HepG2 (cell line): ENCODE data around the gene NYAP1. TPM values are rescaled to one million over a fixed set of nuclear protein-coding genes. Genes with fewer than 3 reads are reported as not detected.

ENCODE experiments used
- ATF7-NPFF ChIP-seq: sonication (generic); formaldehyde crosslinking; IDR thresholded peaks from 2 replicates; pipeline ENCODE4 v1.8.1; 2023; ENCODE audit warnings: mild to moderate bottlenecking, low read depth, missing genetic modification reagents, moderate library complexity
- FOXC1 ChIP-seq: sonication (generic); formaldehyde crosslinking; IDR thresholded peaks from 2 replicates; pipeline ENCODE4 v1.8.0; 2022; ENCODE audit warnings: mild to moderate bottlenecking, missing genetic modification reagents, borderline replicate concordance
- JUN ChIP-seq: sonication (generic); formaldehyde crosslinking; IDR thresholded peaks from 2 replicates; pipeline ENCODE4 v1.4.0; 2020; ENCODE audit warnings: mild to moderate bottlenecking, missing genetic modification reagents
- MAF1 ChIP-seq: sonication (generic); formaldehyde crosslinking; IDR thresholded peaks from 2 replicates; pipeline ENCODE4 v1.5.0; 2020; ENCODE audit warnings: missing genetic modification reagents, borderline replicate concordance
- POLR2A ChIP-seq, 2 experiments: IDR thresholded peaks; 2 replicates each; pipeline ENCODE4 v1.6.1; 2011; ENCODE audit warnings: low read depth in 2 of 2, low read length in 2 of 2, mild to moderate bottlenecking in 1 of 2, moderate library complexity in 1 of 2; ENCODE audit not compliant: insufficient read depth in 1 of 2
- POLR2AphosphoS5 ChIP-seq: IDR thresholded peaks from 2 replicates; pipeline ENCODE4 v1.6.1; 2012; ENCODE audit warnings: low read depth, low read length
- RBFOX2 ChIP-seq: fragments of 200-400 bp; formaldehyde crosslinking; IDR thresholded peaks from 2 replicates; pipeline ENCODE4 v1.6.1; 2017; ENCODE audit warnings: low read depth, mild to moderate bottlenecking, low read length
- RFX3 ChIP-seq: IDR thresholded peaks from 2 replicates; pipeline ENCODE4 v1.6.1; 2016; ENCODE audit warnings: missing biosample characterization, missing genetic modification reagents
- RFX5 ChIP-seq: IDR thresholded peaks from 2 replicates; pipeline ENCODE4 v1.6.1; 2011; ENCODE audit warnings: low read depth, low read length, improper control_type of control experiment
- RFXAP ChIP-seq: sonication (generic); formaldehyde crosslinking; IDR thresholded peaks from 2 replicates; pipeline ENCODE4 v1.4.0; 2020; ENCODE audit warnings: missing genetic modification reagents, borderline replicate concordance
- ZFP1 ChIP-seq: IDR thresholded peaks from 2 replicates; pipeline ENCODE4 v1.6.1; 2016
- ZNF335 ChIP-seq: sonication (generic); formaldehyde crosslinking; IDR thresholded peaks from 2 replicates; pipeline ENCODE4 v1.4.0; 2020; ENCODE audit warnings: missing genetic modification reagents
- ZNF33A ChIP-seq: sonication (generic); formaldehyde crosslinking; IDR thresholded peaks from 2 replicates; pipeline ENCODE4 v1.5.1; 2020; ENCODE audit warnings: missing genetic modification reagents, mild to moderate bottlenecking, moderate library complexity, borderline replicate concordance
- ZNF33B ChIP-seq: sonication (generic); formaldehyde crosslinking; IDR thresholded peaks from 2 replicates; pipeline ENCODE4 v1.5.1; 2020; ENCODE audit warnings: mild to moderate bottlenecking, missing genetic modification reagents
- ZNF354B ChIP-seq: sonication (generic); formaldehyde crosslinking; IDR thresholded peaks from 2 replicates; pipeline ENCODE4 v1.8.0; 2022; ENCODE audit warnings: mild to moderate bottlenecking, missing genetic modification reagents
- ZNF44 ChIP-seq: sonication (generic); formaldehyde crosslinking; IDR thresholded peaks from 2 replicates; pipeline ENCODE4 v1.5.1; 2020; ENCODE audit warnings: mild to moderate bottlenecking, missing genetic modification reagents
- ZNF589 ChIP-seq: sonication (generic); formaldehyde crosslinking; conservative IDR thresholded peaks from 2 replicates; pipeline ENCODE4 v1.8.0; 2022; ENCODE audit warnings: mild to moderate bottlenecking, moderate library complexity, missing genetic modification reagents
- ZNF850 ChIP-seq: sonication (generic); formaldehyde crosslinking; conservative IDR thresholded peaks from 2 replicates; pipeline ENCODE4 v1.9.0; 2021; ENCODE audit warnings: mild to moderate bottlenecking, missing genetic modification reagents
- polyA plus RNA-seq, 8 experiments: library from polyadenylated mRNA; depleted of rRNA in 3 of 8; stranded (reverse) in 7 of 8; unstranded in 1 of 8; fragments of >200 nt; fragmentation: Illumina TruSeq in 4 of 8; extraction: Trizol in 4 of 8; gene quantifications; 2 replicates each; pipeline versions ENCODE4 v1.2.1 to v1.2.3, GENCODE V29; 2011 to 2016; ENCODE audit warnings: low read depth in 4 of 8, missing spikeins in 1 of 8, mixed read lengths in 1 of 8; ENCODE audit not compliant: insufficient read depth in 1 of 8
- total RNA-seq, 5 experiments: library from RNA; depleted of rRNA; stranded (reverse); fragments of >200 nt; fragmentation: Illumina TruSeq; extraction: Trizol; gene quantifications; 2 replicates each; pipeline ENCODE4 v1.2.3, GENCODE V29; 2016; ENCODE audit warnings: low read depth in 1 of 5
- TF ChIP-seq, protein P1 (sequence below): IDR thresholded peaks from 2 replicates; pipeline ENCODE4 v1.6.1; 2018; ENCODE audit warnings: missing genetic modification reagents
- TF ChIP-seq, protein P2 (sequence below): sonication (generic); formaldehyde crosslinking; conservative IDR thresholded peaks from 2 replicates; pipeline ENCODE4 v1.5.0; 2020; ENCODE audit warnings: missing genetic modification reagents
- TF ChIP-seq, protein P3 (sequence below): sonication (generic); formaldehyde crosslinking; IDR thresholded peaks from 2 replicates; pipeline ENCODE4 v1.8.0; 2022; ENCODE audit warnings: missing genetic modification reagents, low read depth, mild to moderate bottlenecking, borderline replicate concordance
- TF ChIP-seq, protein P4 (sequence below): sonication (generic); formaldehyde crosslinking; IDR thresholded peaks from 2 replicates; pipeline ENCODE4 v1.5.0; 2020; ENCODE audit warnings: missing genetic modification reagents
- TF ChIP-seq, protein P5 (sequence below): IDR thresholded peaks from 2 replicates; pipeline ENCODE4 v1.6.1; 2016; ENCODE audit warnings: low read depth, control low read depth
- TF ChIP-seq, protein P6 (sequence below): sonication (generic); formaldehyde crosslinking; conservative IDR thresholded peaks from 2 replicates; pipeline ENCODE4 v1.8.0; 2022; ENCODE audit warnings: mild to moderate bottlenecking, moderate library complexity, missing genetic modification reagents

NYAP1 gene
- total and polyA plus RNA-seq, 2 of the 13 experiments (the other 11 are each of a cell fraction or from before 2014, with no cell fraction given): 0.15 to 0.46 TPM

DNA sequence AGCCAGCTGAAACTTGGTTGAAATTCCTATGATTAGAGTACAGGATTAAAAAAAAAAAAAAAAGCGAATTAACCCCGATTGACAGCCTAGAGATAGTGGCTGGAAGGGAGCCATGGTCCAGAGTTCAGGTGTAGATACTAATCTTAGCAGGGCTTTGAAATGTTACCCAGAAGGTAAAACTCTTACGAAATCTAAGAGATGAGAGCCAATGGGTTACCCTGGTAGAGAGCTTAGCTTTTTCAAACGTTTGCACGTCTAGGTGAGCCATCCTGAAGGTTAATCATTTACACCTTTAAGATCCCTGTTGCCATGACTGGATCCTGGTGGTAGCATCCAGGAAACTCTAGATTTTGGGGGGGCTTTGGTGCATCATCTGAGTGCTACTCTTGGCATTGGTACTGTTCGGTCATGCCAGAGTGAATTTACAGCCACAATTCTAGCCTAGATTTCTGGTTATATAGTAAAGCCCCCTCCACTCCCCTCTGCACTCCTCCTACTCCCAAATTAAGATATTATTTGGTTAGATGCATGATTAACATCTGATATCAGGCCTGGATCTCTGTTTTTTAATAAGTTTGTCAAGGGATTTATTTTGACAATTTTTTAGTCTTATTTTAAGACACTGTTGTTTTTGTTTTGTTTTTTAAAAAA is 56.5 kb downstream of the NYAP1 start (continued):
- TF ChIP-seq, protein P1, sequence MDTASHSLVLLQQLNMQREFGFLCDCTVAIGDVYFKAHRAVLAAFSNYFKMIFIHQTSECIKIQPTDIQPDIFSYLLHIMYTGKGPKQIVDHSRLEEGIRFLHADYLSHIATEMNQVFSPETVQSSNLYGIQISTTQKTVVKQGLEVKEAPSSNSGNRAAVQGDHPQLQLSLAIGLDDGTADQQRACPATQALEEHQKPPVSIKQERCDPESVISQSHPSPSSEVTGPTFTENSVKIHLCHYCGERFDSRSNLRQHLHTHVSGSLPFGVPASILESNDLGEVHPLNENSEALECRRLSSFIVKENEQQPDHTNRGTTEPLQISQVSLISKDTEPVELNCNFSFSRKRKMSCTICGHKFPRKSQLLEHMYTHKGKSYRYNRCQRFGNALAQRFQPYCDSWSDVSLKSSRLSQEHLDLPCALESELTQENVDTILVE: no peak
- TF ChIP-seq POLR2AphosphoS5 (0 out of 2 replicates have a peak, but pooled peaks have one; percentile 21), ZNF44 (CRISPR knock-in tag) (no peak), ZNF33B (CRISPR knock-in tag) (no peak), RBFOX2 (peak; percentile 91), FOXC1 (CRISPR knock-in tag) (no peak), JUN (CRISPR knock-in tag) (no peak), POLR2A (IDR thresholded peaks at IDR 0.05; ENCODE audit: insufficient read depth in 1 of 2, low read depth in 2 of 2, low read length in 2 of 2) (peak in 1 of 2 experiments; percentile 54; a peak in 3 of 4 replicates), ZNF354B (CRISPR knock-in tag) (0 out of 2 replicates have a peak, but pooled peaks have one; percentile 53), RFX5 (no peak), MAF1 (CRISPR knock-in tag) (no peak), ZNF589 (no peak), ZNF335 (CRISPR knock-in tag) (no peak), ZNF850 (CRISPR knock-in tag) (no peak; the same call in 1 of the 2 replicates), RFX3 (CRISPR knock-in tag) (no peak), ZFP1 (CRISPR knock-in tag) (no peak), RFXAP (CRISPR knock-in tag) (no peak; the same call in 1 of the 2 replicates), ATF7-NPFF (CRISPR knock-in tag) (no peak), ZNF33A (CRISPR knock-in tag) (no peak)
- TF ChIP-seq, protein P2, sequence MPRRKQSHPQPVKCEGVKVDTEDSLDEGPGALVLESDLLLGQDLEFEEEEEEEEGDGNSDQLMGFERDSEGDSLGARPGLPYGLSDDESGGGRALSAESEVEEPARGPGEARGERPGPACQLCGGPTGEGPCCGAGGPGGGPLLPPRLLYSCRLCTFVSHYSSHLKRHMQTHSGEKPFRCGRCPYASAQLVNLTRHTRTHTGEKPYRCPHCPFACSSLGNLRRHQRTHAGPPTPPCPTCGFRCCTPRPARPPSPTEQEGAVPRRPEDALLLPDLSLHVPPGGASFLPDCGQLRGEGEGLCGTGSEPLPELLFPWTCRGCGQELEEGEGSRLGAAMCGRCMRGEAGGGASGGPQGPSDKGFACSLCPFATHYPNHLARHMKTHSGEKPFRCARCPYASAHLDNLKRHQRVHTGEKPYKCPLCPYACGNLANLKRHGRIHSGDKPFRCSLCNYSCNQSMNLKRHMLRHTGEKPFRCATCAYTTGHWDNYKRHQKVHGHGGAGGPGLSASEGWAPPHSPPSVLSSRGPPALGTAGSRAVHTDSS: no peak
- TF ChIP-seq, protein P3, sequence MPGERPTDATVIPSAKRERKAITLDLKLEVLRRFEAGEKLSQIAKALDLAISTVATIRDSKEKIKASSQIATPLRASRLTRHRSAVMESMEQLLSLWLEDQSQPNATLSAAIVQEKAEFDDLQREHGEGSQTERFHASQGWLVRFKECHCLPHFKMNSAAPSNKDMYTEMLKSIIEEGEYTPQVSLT (CRISPR knock-in tag): no peak
- TF ChIP-seq, protein P4, sequence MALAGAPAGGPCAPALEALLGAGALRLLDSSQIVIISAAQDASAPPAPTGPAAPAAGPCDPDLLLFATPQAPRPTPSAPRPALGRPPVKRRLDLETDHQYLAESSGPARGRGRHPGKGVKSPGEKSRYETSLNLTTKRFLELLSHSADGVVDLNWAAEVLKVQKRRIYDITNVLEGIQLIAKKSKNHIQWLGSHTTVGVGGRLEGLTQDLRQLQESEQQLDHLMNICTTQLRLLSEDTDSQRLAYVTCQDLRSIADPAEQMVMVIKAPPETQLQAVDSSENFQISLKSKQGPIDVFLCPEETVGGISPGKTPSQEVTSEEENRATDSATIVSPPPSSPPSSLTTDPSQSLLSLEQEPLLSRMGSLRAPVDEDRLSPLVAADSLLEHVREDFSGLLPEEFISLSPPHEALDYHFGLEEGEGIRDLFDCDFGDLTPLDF (CRISPR knock-in tag): no peak
- TF ChIP-seq, protein P5, sequence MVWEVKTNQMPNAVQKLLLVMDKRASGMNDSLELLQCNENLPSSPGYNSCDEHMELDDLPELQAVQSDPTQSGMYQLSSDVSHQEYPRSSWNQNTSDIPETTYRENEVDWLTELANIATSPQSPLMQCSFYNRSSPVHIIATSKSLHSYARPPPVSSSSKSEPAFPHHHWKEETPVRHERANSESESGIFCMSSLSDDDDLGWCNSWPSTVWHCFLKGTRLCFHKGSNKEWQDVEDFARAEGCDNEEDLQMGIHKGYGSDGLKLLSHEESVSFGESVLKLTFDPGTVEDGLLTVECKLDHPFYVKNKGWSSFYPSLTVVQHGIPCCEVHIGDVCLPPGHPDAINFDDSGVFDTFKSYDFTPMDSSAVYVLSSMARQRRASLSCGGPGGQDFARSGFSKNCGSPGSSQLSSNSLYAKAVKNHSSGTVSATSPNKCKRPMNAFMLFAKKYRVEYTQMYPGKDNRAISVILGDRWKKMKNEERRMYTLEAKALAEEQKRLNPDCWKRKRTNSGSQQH (CRISPR knock-in tag): no peak
- TF ChIP-seq, protein P6, sequence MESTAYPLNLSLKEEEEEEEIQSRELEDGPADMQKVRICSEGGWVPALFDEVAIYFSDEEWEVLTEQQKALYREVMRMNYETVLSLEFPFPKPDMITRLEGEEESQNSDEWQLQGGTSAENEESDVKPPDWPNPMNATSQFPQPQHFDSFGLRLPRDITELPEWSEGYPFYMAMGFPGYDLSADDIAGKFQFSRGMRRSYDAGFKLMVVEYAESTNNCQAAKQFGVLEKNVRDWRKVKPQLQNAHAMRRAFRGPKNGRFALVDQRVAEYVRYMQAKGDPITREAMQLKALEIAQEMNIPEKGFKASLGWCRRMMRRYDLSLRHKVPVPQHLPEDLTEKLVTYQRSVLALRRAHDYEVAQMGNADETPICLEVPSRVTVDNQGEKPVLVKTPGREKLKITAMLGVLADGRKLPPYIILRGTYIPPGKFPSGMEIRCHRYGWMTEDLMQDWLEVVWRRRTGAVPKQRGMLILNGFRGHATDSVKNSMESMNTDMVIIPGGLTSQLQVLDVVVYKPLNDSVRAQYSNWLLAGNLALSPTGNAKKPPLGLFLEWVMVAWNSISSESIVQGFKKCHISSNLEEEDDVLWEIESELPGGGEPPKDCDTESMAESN (CRISPR knock-in tag): no peak
